Measurements from ENCODE around the gene GNAI2. TPM values are rescaled to one million over a fixed set of nuclear protein-coding genes. Genes with fewer than 3 reads are reported as not detected.

GNAI2 gene
- total RNA-seq, result 100 to 1,000 TPM in 2 of 5 donors, 10 to 100 TPM in 3; 73.7 to 211 (median 98.5) TPM
- polyA plus RNA-seq, result 10 to 100 TPM; 61.1 to 73.5 (median 68.3) TPM
- long read RNA-seq, donor 1, transcript GNAI2-202 (9 exons, 2,464 nt), result major isoform, 11 of 24 reads
- long read RNA-seq, donor 1, partial matches to known transcripts, result 12 of 24 reads
- long read RNA-seq, donor 1, other reads (novel, unspliced or antisense), result 0 of 24 reads
- long read RNA-seq, donor 2, transcript GNAI2-210 (7 exons, 2,445 nt), result minor isoform, 5 of 94 reads
- long read RNA-seq, donor 2, transcript GNAI2-202 (9 exons, 2,464 nt), result major isoform, 26 of 94 reads
- long read RNA-seq, donor 2, partial matches to known transcripts, result 63 of 94 reads
- long read RNA-seq, donor 2, other reads (novel, unspliced or antisense), result 0 of 94 reads
- long read RNA-seq, donor 3, transcript GNAI2-202 (9 exons, 2,464 nt), result major isoform, 18 of 18 reads
- long read RNA-seq, donor 3, partial matches to known transcripts, result 0 of 18 reads
- long read RNA-seq, donor 3, other reads (novel, unspliced or antisense), result 0 of 18 reads
- long read RNA-seq, donor 4, partial matches to known transcripts, result 0 of 1 reads
- long read RNA-seq, donor 4, other reads (novel, unspliced or antisense), result 0 of 1 reads
- long read RNA-seq, donor 5, transcript GNAI2-202 (9 exons, 2,464 nt), result major isoform, 25 of 52 reads
- long read RNA-seq, donor 5, partial matches to known transcripts, result 25 of 52 reads
- long read RNA-seq, donor 5, other reads (novel, unspliced or antisense), result 0 of 52 reads
- long read RNA-seq, donor 6, result 0 reads
- long read RNA-seq, donor 7, transcript GNAI2-202 (9 exons, 2,464 nt), result major isoform, 38 of 41 reads
- long read RNA-seq, donor 7, partial matches to known transcripts, result 0 of 41 reads
- long read RNA-seq, donor 7, other reads (novel, unspliced or antisense), result 0 of 41 reads
- long read RNA-seq, donor 8, transcript GNAI2-202 (9 exons, 2,464 nt), result major isoform, 24 of 32 reads
- long read RNA-seq, donor 8, partial matches to known transcripts, result 6 of 32 reads
- long read RNA-seq, donor 8, other reads (novel, unspliced or antisense), result 0 of 32 reads
- long read RNA-seq, donor 9, transcript GNAI2-202 (9 exons, 2,464 nt), result major isoform, 15 of 23 reads
- long read RNA-seq, donor 9, partial matches to known transcripts, result 5 of 23 reads
- long read RNA-seq, donor 9, other reads (novel, unspliced or antisense), result 0 of 23 reads
- long read RNA-seq, donor 10, transcript GNAI2-202 (9 exons, 2,464 nt), result major isoform, 9 of 10 reads
- long read RNA-seq, donor 10, partial matches to known transcripts, result 0 of 10 reads
- long read RNA-seq, donor 10, other reads (novel, unspliced or antisense), result 0 of 10 reads

GRCh38 chr3:50235716-50236483, at the start of gene GNAI2:
Gene GNAI2, plus strand, starts transcription at chr3:50236204. Its CDS starts 132 bp downstream, at chr3:50236336.
- DNase-seq, result peak; percentile 99 to 100
- H3K27me3 ChIP-seq, result no peaks in the 10 kb centered on the region

DNA sequence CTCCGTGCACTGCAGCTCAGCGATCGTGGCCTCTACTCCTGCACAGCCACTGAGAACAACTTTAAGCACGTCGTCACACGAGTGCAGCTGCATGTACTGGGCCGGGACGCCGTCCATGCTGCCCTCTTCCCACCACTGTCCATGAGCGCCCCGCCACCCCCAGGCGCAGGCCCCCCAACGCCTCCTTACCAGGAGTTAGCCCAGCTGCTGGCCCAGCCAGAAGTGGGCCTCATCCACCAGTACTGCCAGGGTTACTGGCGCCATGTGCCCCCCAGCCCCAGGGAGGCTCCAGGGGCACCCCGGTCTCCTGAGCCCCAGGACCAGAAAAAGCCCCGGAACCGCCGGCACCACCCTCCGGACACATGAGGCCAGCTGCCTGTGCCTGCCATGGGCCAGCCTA, 48.3 kb upstream of the GNAI2 start:
- H3K4me1 ChIP-seq, result peaks cover 0 to 28% (median 21%) of the 10 kb centered on the region in 4 donors
- no peaks in the 10 kb centered on the region for H3K9me3 ChIP-seq
- H3K4me3 ChIP-seq, result no peak overlapping the region
- H3K27me3 ChIP-seq, result peaks cover 0 to 12% (median under 1%) of the 10 kb centered on the region in 3 donors
- no peak overlapping the region for H3K27ac ChIP-seq
- H3K36me3 ChIP-seq, result peaks cover 2 to 57% (median 47%) of the 10 kb centered on the region in 4 donors
- 91 to 97% (median 93%) methylated on average over 11 to 19 of the region's 19 CpGs for WGBS, 5 donors
- no peak for TF ChIP-seq EP300 (IDR thresholded peaks at IDR 0.05)
- TF ChIP-seq, protein P1, sequence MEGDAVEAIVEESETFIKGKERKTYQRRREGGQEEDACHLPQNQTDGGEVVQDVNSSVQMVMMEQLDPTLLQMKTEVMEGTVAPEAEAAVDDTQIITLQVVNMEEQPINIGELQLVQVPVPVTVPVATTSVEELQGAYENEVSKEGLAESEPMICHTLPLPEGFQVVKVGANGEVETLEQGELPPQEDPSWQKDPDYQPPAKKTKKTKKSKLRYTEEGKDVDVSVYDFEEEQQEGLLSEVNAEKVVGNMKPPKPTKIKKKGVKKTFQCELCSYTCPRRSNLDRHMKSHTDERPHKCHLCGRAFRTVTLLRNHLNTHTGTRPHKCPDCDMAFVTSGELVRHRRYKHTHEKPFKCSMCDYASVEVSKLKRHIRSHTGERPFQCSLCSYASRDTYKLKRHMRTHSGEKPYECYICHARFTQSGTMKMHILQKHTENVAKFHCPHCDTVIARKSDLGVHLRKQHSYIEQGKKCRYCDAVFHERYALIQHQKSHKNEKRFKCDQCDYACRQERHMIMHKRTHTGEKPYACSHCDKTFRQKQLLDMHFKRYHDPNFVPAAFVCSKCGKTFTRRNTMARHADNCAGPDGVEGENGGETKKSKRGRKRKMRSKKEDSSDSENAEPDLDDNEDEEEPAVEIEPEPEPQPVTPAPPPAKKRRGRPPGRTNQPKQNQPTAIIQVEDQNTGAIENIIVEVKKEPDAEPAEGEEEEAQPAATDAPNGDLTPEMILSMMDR (IDR thresholded peaks at IDR 0.05), result no peak
- intact Hi-C loops (cut with DNase I; ENCODE audit: low total_unique reads), result loop anchor here (5.0 kb wide), 1 partner anchor 65 kb away; no protein-coding TSS in a partner anchor
- DNase-seq, result no peak

More at GRCh38 chr3:50235716-50236483, at the start of gene GNAI2:
- 0 to 2% (median 1%) methylated on average over 39 to 75 of the region's 75 CpGs for WGBS, 5 donors
- H3K36me3 ChIP-seq, result peaks cover 0 to 7% (median 3%) of the 10 kb centered on the region in 4 donors
- H3K27ac ChIP-seq, result peak within 1 kb of the TSS; percentile 91 to 97 (median 94)
- TF ChIP-seq, protein P1 (IDR thresholded peaks at IDR 0.05), result no peak
- peak; percentile 85 to 97 (median 90) for TF ChIP-seq POLR2AphosphoS5 (IDR thresholded peaks at IDR 0.05)
- peak within 1 kb of the TSS; percentile 64 to 91 (median 86) for H3K4me3 ChIP-seq
- H3K4me1 ChIP-seq, result peaks cover 46 to 62% (median 55%) of the 10 kb centered on the region in 4 donors
- no peaks in the 10 kb centered on the region for H3K9me3 ChIP-seq
- intact Hi-C loops (cut with DNase I; ENCODE audit: low total_unique reads), result no loop called here

DNA sequence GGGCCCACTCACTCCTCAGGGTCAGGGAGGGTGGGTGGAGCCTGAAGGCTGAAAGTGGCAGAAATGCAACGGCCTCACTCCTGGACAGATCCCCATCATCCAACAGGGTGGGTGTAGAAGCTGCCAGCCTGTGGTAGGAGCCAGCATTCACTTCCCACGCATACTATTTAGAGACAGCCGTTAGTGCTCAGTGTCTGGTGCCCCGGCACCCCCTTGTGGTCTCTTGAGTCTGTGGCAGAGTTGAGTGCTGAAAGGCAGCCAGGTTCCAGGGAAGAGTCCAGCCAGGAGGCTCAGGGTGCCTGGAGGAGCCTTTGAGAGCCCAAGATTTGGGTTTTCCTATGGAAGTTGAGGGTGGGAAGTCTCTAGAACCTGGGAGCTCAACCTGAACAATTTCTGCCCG, 46.7 kb upstream of the GNAI2 start:
- Histone ChIP-seq H3K27me3 (peaks cover 8 to 27% (median 16%) of the 10 kb centered on the region in 3 donors), H3K9me3 (no peaks in the 10 kb centered on the region), H3K4me3 (no peak overlapping the region), H3K36me3 (peaks cover 2 to 41% (median 36%) of the 10 kb centered on the region in 4 donors), H3K27ac (no peak overlapping the region), H3K4me1 (peaks cover 6 to 30% (median 24%) of the 10 kb centered on the region in 4 donors)
- DNase-seq, result peak; percentile 85 to 94
- WGBS, 5 donors, result 0 to 12% (median 10%) methylated on average over 3 to 5 of the region's 5 CpGs
- intact Hi-C loops (cut with DNase I; ENCODE audit: low total_unique reads), result loop anchor here (5.0 kb wide), 1 partner anchor 67 kb away; no protein-coding TSS in a partner anchor
- TF ChIP-seq EP300 (IDR thresholded peaks at IDR 0.05), result no peak
- peak in 2 of 3 donors; percentile 15 to 76 for TF ChIP-seq POLR2AphosphoS5 (IDR thresholded peaks at IDR 0.05)
- TF ChIP-seq, protein P1 (IDR thresholded peaks at IDR 0.05), result peak in 5 of 7 experiments; percentile 64 to 91 (median 73)
- TF ChIP-seq POLR2A (IDR thresholded peaks at IDR 0.05), result no peak

Measured in stomach (tissue), 19 donors.